Right cardiac atrium (tissue), 5 donors: ENCODE measurements around the gene NIPAL3. TPM values are rescaled to one million over a fixed set of nuclear protein-coding genes. Genes with fewer than 3 reads are reported as not detected.
A peak's percentile ranks its signal among the peaks of the same experiment; 100 is the strongest.

Experiments
- ATAC-seq, 2 donors: fragments of 200-7000 bp; cut with Tn5 transposase; one replicate each; pipeline versions ENCODE4 v1.8.0 to v1.9.1; 2020; ENCODE audit warnings: moderate library complexity in 2 of 2, mild to moderate bottlenecking in 1 of 2
- DNase-seq, 3 donors: peaks; one replicate each; pipeline ENCODE4 v3.0.0-alpha.2; 2020
- H3K27ac ChIP-seq: one replicate; pipeline ENCODE4 v1.5.1; 2013; ENCODE audit warnings: mild to moderate bottlenecking, low read length, control low read depth, moderate library complexity
- H3K27me3 ChIP-seq: one replicate; pipeline ENCODE4 v1.6.1; 2013; ENCODE audit not compliant: control insufficient read depth, insufficient read depth
- H3K4me1 ChIP-seq: one replicate; pipeline ENCODE4 v1.6.1; 2013; ENCODE audit warnings: low read length; ENCODE audit not compliant: control insufficient read depth, insufficient read depth
- H3K4me3 ChIP-seq: one replicate; pipeline ENCODE4 v1.5.1; 2013; ENCODE audit warnings: low read length, control low read depth
- H3K9me3 ChIP-seq: one replicate; pipeline ENCODE4 v1.6.1; 2013; ENCODE audit warnings: low read length; ENCODE audit not compliant: control insufficient read depth
- WGBS: extraction: QIAGEN DNeasy Blood & Tissue Kit; methylation state at CpG from one replicate; pipeline ENCODE4 v1.1.7; 2013; 5-methylcytosine and 5-hydroxymethylcytosine counted together
- intact Hi-C, 4 donors: fragments of 100-400 bp; cut with DNase I; formaldehyde crosslinking; loops; one replicate each; pipeline versions ENCODE4 v1.11.0 to v1.14.0; 2022 to 2023
- long read RNA-seq, 4 donors: library from polyadenylated mRNA; unstranded; transcript quantifications; one replicate each; pipeline ENCODE4 v2.0.0, GENCODE V29; 2020 to 2021
- polyA plus RNA-seq: library from polyadenylated mRNA; stranded (reverse); fragments of 200-250 nt; gene quantifications from one replicate; pipeline ENCODE4 v1.2.3, GENCODE V29; 2013
- total RNA-seq, 4 donors: library from RNA; stranded (reverse); fragmentation: NEBNext Ultra II Directional; extraction: Animal tissue kit (Norgen Biotek cat#: 25700); gene quantifications; one replicate each; pipeline ENCODE4 v1.2.1, GENCODE V29; 2021
- donor health status: healthy with polysubstance abuse.
- donor health status: DM: no; HTN: yes; CAD: no.
- donor health status: DM: no; HTN: no; CAD: no.
- donor health status: DM: no; HTN: yes; CAD: no; lungs with severe emphysema.
- donor health status: DM: yes; HTN: yes; CAD: no.

The NIPAL3 gene
- total RNA-seq (10 to 100 TPM; 24.4 to 35.6 (median 35.3) TPM), polyA plus RNA-seq (12.8 TPM)
- long read RNA-seq, donor 1, transcript NIPAL3-204 (12 exons, 1,711 nt), result major isoform, 38 of 65 reads
- long read RNA-seq, donor 1, partial matches to known transcripts, result 14 of 65 reads
- long read RNA-seq, donor 1, other reads (novel, unspliced or antisense), result 12 of 65 reads
- long read RNA-seq, donor 2, transcript NIPAL3-204 (12 exons, 1,711 nt), result major isoform, 13 of 22 reads
- long read RNA-seq, donor 2, partial matches to known transcripts, result 0 of 22 reads
- long read RNA-seq, donor 2, other reads (novel, unspliced or antisense), result 9 of 22 reads
- long read RNA-seq, donor 3, transcript NIPAL3-204 (12 exons, 1,711 nt), result major isoform, 119 of 166 reads
- long read RNA-seq, donor 3, partial matches to known transcripts, result 23 of 166 reads
- long read RNA-seq, donor 3, other reads (novel, unspliced or antisense), result 21 of 166 reads
- long read RNA-seq, donor 4, transcript NIPAL3-204 (12 exons, 1,711 nt), result major isoform, 10 of 22 reads
- long read RNA-seq, donor 4, partial matches to known transcripts, result 0 of 22 reads
- long read RNA-seq, donor 4, other reads (novel, unspliced or antisense), result 12 of 22 reads

- H3K4me1 ChIP-seq, result peaks cover 6% of the 10 kb centered on the region
- intact Hi-C loops, result loop anchor here in 2 of 4 donors (10.0 kb wide), 2 partner anchors 89 to 209 kb away; partner anchors contain the start of gene RCAN3 (in 1 of the 2)
- peak; percentile 98 to 99 (median 98) for DNase-seq
- no peaks in the 10 kb centered on the region for H3K27me3 ChIP-seq
- peak within 1 kb of the TSS; percentile 90 for H3K4me3 ChIP-seq
- peak within 1 kb of the TSS; percentile 25 for H3K27ac ChIP-seq
- no peaks in the 10 kb centered on the region for H3K9me3 ChIP-seq
- ATAC-seq, result peak; percentile 95 to 96
- 2% methylated on average over 28 of the region's 28 CpGs for WGBS
Observed at GRCh38 chr1:24415334-24415909, at the start of gene NIPAL3. Gene NIPAL3 (plus strand): TSS chr1:24415802. CDS start chr1:24419548, 3,746 bp downstream.

GRCh38 chr1:24366707-24367106, 48.9 kb upstream of the NIPAL3 start:
- Histone ChIP-seq H3K4me3 (no peak overlapping the region), H3K9me3 (no peaks in the 10 kb centered on the region), H3K27me3 (no peaks in the 10 kb centered on the region), H3K4me1 (peaks cover 2% of the 10 kb centered on the region), H3K27ac (no peak overlapping the region)
- intact Hi-C loops, result no loop called here
- DNase-seq, result no peak
- ATAC-seq, result no peak
- WGBS, result 96% methylated on average over 9 of the region's 9 CpGs

- peak in 1 of 3 donors; percentile 64 for DNase-seq
- no peak overlapping the region for H3K27ac ChIP-seq
Observed at GRCh38 chr1:24369199-24369598, 46.4 kb upstream of the NIPAL3 start.

GRCh38 chr1:24369801-24370200, 45.8 kb upstream of the NIPAL3 start:
- DNase-seq (no peak), ATAC-seq (no peak)
- H3K4me1 ChIP-seq, result peaks cover 2% of the 10 kb centered on the region
- no peak overlapping the region for H3K4me3 ChIP-seq
- no peaks in the 10 kb centered on the region for H3K9me3 ChIP-seq
- intact Hi-C loops, result no loop called here
- no peaks in the 10 kb centered on the region for H3K27me3 ChIP-seq
- H3K27ac ChIP-seq, result no peak overlapping the region
- WGBS, result 93% methylated on average over 4 of the region's 4 CpGs

More at GRCh38 chr1:24369199-24369598, 46.4 kb upstream of the NIPAL3 start:
- intact Hi-C loops, result no loop called here
- ATAC-seq, result peak in 1 of 2 donors; percentile 42
- 81% methylated on average over 4 of the region's 4 CpGs for WGBS
- H3K4me3 ChIP-seq, result no peak overlapping the region
- peaks cover 2% of the 10 kb centered on the region for H3K4me1 ChIP-seq
- H3K27me3 ChIP-seq, result no peaks in the 10 kb centered on the region
- H3K9me3 ChIP-seq, result no peaks in the 10 kb centered on the region

GRCh38 chr1:24373044-24373443, 42.6 kb upstream of the NIPAL3 start:
- H3K27ac ChIP-seq, result no peak overlapping the region
- no peak overlapping the region for H3K4me3 ChIP-seq
- intact Hi-C loops, result no loop called here
- H3K4me1 ChIP-seq, result no peaks in the 10 kb centered on the region
- DNase-seq (no peak), ATAC-seq (no peak)
- no peaks in the 10 kb centered on the region for H3K27me3 ChIP-seq
- no peaks in the 10 kb centered on the region for H3K9me3 ChIP-seq
- 88% methylated on average over 7 of the region's 7 CpGs for WGBS

GRCh38 chr1:24373710-24374109, 41.9 kb upstream of the NIPAL3 start:
- H3K4me1 ChIP-seq, result no peaks in the 10 kb centered on the region
- ATAC-seq, result no peak

GRCh38 chr1:24374891-24375786, 40.5 kb upstream of the NIPAL3 start:
- DNase-seq, result no peak
- intact Hi-C loops, result no loop called here
- 85% methylated on average over 13 of the region's 13 CpGs for WGBS
- ATAC-seq, result no peak
- Histone ChIP-seq H3K9me3 (no peaks in the 10 kb centered on the region), H3K27ac (no peak overlapping the region), H3K4me1 (no peaks in the 10 kb centered on the region), H3K4me3 (no peak overlapping the region), H3K27me3 (no peaks in the 10 kb centered on the region)

More at GRCh38 chr1:24373710-24374109, 41.9 kb upstream of the NIPAL3 start:
- no peak for DNase-seq
- H3K9me3 ChIP-seq, result no peaks in the 10 kb centered on the region
- intact Hi-C loops, result no loop called here
- 83% methylated on average over 8 of the region's 8 CpGs for WGBS
- H3K27ac ChIP-seq, result no peak overlapping the region
- H3K4me3 ChIP-seq, result no peak overlapping the region
- H3K27me3 ChIP-seq, result no peaks in the 10 kb centered on the region

GRCh38 chr1:24379733-24380315, 35.8 kb upstream of the NIPAL3 start:
- intact Hi-C loops, result no loop called here
- Histone ChIP-seq H3K4me3 (no peak overlapping the region), H3K27me3 (no peaks in the 10 kb centered on the region), H3K4me1 (no peaks in the 10 kb centered on the region), H3K27ac (no peak overlapping the region), H3K9me3 (no peaks in the 10 kb centered on the region)
- 91% methylated on average over 8 of the region's 8 CpGs for WGBS
- DNase-seq (no peak), ATAC-seq (no peak)

- intact Hi-C loops, result no loop called here
- WGBS, result 90% methylated on average over 5 of the region's 5 CpGs
- Histone ChIP-seq H3K27ac (no peak overlapping the region), H3K9me3 (no peaks in the 10 kb centered on the region), H3K4me1 (no peaks in the 10 kb centered on the region), H3K4me3 (no peak overlapping the region), H3K27me3 (no peaks in the 10 kb centered on the region)
- no peak for DNase-seq
- no peak for ATAC-seq
Observed at GRCh38 chr1:24380508-24380907, 35.1 kb upstream of the NIPAL3 start.

GRCh38 chr1:24381256-24381655, 34.3 kb upstream of the NIPAL3 start:
- no peak overlapping the region for H3K27ac ChIP-seq
- intact Hi-C loops, result no loop called here
- WGBS, result 97% methylated on average over 2 of the region's 2 CpGs
- no peaks in the 10 kb centered on the region for H3K9me3 ChIP-seq
- H3K4me1 ChIP-seq, result no peaks in the 10 kb centered on the region
- no peak overlapping the region for H3K4me3 ChIP-seq
- H3K27me3 ChIP-seq, result no peaks in the 10 kb centered on the region
- DNase-seq (no peak), ATAC-seq (no peak)
